OCI-LY1 (cell line): ENCODE measurements around the gene SPIN1.

Source experiments
- EZH2 ChIP-seq: fragments of 200-600 bp; sonication (generic), shearing (Covaris generic); IDR thresholded peaks from 2 replicates; pipeline ENCODE4 v1.8.0; 2017; ENCODE audit warnings: borderline replicate concordance, mixed run types, mild to moderate bottlenecking, antibody characterized with exemption, low read length, moderate library complexity, mixed read lengths
- TF ChIP-seq, protein P1 (sequence below): fragments of 200-600 bp; sonication (generic), shearing (Covaris generic); IDR thresholded peaks from 2 replicates; pipeline ENCODE4 v1.5.1; 2017; ENCODE audit warnings: mild to moderate bottlenecking, antibody characterized with exemption, low read length, moderate library complexity, mixed read lengths

DNA sequence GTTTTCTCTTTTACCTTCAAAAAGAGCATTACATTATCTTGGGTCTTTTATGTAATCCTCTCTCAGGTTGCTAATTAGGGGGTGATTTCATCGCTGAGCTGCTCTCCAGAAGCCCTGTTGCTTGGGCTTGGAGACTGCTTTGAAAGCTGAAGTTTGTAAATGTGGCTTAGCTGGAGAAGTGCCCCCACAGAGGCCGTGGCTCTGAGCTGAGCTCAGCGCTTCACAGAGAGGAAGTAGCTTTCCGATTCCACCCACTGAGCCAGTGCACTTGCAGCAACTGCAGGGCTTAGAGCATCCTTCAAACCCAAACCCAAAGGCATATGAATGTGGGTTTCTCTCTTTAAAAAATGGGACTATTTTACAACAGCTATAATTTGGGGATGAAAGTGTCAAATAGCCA is 133.1 kb downstream of the SPIN1 start:
- TF ChIP-seq, protein P1, sequence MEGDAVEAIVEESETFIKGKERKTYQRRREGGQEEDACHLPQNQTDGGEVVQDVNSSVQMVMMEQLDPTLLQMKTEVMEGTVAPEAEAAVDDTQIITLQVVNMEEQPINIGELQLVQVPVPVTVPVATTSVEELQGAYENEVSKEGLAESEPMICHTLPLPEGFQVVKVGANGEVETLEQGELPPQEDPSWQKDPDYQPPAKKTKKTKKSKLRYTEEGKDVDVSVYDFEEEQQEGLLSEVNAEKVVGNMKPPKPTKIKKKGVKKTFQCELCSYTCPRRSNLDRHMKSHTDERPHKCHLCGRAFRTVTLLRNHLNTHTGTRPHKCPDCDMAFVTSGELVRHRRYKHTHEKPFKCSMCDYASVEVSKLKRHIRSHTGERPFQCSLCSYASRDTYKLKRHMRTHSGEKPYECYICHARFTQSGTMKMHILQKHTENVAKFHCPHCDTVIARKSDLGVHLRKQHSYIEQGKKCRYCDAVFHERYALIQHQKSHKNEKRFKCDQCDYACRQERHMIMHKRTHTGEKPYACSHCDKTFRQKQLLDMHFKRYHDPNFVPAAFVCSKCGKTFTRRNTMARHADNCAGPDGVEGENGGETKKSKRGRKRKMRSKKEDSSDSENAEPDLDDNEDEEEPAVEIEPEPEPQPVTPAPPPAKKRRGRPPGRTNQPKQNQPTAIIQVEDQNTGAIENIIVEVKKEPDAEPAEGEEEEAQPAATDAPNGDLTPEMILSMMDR, result no peak
- TF ChIP-seq EZH2, result no peak
